ENCODE data around the gene PHPT1.

- TF ChIP-seq CTCF (IDR thresholded peaks at IDR 0.05) (no peak), POLR2A (IDR thresholded peaks at IDR 0.05) (no peak)
These were observed 27.2 kb upstream of the PHPT1 start for GRCh38 chr9:136821826-136822544.
